ENCODE data around the gene COA3.

DNA sequence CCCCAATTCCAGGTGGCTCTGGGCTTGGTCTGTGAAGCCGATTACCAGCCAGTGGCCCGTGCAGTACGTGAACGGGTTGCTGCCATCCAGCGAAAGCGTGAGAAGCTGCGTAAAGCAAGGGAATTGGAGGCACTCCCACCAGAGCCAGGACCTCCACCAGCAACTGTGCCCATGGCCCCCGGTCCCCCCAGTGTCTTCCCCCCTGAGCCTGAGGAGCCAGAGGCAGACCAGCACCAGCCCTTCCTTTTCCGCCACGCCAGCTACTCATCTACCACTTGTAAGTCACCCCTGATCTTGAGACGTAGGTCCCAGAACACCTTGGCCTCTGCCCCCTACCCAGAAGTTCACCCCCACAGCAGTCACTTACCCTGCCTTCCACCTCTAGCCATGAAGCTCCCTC is 11.2 kb downstream of the COA3 start:
- TF ChIP-seq, protein P1, sequence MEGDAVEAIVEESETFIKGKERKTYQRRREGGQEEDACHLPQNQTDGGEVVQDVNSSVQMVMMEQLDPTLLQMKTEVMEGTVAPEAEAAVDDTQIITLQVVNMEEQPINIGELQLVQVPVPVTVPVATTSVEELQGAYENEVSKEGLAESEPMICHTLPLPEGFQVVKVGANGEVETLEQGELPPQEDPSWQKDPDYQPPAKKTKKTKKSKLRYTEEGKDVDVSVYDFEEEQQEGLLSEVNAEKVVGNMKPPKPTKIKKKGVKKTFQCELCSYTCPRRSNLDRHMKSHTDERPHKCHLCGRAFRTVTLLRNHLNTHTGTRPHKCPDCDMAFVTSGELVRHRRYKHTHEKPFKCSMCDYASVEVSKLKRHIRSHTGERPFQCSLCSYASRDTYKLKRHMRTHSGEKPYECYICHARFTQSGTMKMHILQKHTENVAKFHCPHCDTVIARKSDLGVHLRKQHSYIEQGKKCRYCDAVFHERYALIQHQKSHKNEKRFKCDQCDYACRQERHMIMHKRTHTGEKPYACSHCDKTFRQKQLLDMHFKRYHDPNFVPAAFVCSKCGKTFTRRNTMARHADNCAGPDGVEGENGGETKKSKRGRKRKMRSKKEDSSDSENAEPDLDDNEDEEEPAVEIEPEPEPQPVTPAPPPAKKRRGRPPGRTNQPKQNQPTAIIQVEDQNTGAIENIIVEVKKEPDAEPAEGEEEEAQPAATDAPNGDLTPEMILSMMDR (IDR thresholded peaks at IDR 0.05), result no peak
- TF ChIP-seq NFE2L1 (CRISPR knock-in tag; IDR thresholded peaks at IDR 0.05) (no peak), ESRRA (CRISPR knock-in tag; IDR thresholded peaks at IDR 0.05; ENCODE audit: borderline replicate concordance) (no peak), AFF4 (CRISPR knock-in tag; IDR thresholded peaks at IDR 0.05; ENCODE audit: borderline replicate concordance) (no peak), ZNF121 (CRISPR knock-in tag; IDR thresholded peaks at IDR 0.05) (no peak), NR1H2 (CRISPR knock-in tag; IDR thresholded peaks at IDR 0.05) (no peak), JUN (CRISPR knock-in tag; IDR thresholded peaks at IDR 0.05) (no peak)
- TF ChIP-seq, protein P2, sequence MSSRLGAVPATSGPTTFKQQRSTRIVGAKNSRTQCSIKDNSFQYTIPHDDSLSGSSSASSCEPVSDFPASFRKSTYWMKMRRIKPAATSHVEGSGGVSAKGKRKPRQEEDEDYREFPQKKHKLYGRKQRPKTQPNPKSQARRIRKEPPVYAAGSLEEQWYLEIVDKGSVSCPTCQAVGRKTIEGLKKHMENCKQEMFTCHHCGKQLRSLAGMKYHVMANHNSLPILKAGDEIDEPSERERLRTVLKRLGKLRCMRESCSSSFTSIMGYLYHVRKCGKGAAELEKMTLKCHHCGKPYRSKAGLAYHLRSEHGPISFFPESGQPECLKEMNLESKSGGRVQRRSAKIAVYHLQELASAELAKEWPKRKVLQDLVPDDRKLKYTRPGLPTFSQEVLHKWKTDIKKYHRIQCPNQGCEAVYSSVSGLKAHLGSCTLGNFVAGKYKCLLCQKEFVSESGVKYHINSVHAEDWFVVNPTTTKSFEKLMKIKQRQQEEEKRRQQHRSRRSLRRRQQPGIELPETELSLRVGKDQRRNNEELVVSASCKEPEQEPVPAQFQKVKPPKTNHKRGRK (CRISPR knock-in tag; IDR thresholded peaks at IDR 0.05; ENCODE audit: borderline replicate concordance), result no peak
